ENCODE data around the gene PARP12. TPM values are rescaled to one million over a fixed set of nuclear protein-coding genes. Genes with fewer than 3 reads are reported as not detected.

PARP12 gene
- total and polyA plus RNA-seq, 2 of the 13 experiments (the other 11 are each of a cell fraction or from before 2014, with no cell fraction given), result 15.5 to 35.2 TPM

GRCh38 chr7:139991269-139991666, 71.5 kb downstream of the PARP12 start (continued):
- TF ChIP-seq RXRA (CRISPR knock-in tag; IDR thresholded peaks at IDR 0.05) (peak; percentile 62; the same call in 1 of the 2 replicates), ATF3 (CRISPR knock-in tag; IDR thresholded peaks at IDR 0.05) (peak; percentile 78; the same call in 1 of the 2 replicates), RARA (CRISPR knock-in tag; IDR thresholded peaks at IDR 0.05) (peak; percentile 83), ESRRA (CRISPR knock-in tag; IDR thresholded peaks at IDR 0.05; ENCODE audit: low read depth) (peak; percentile 75), THAP9 (CRISPR knock-in tag; IDR thresholded peaks at IDR 0.05; ENCODE audit: borderline replicate concordance) (peak; percentile 44; the same call in 1 of the 2 replicates), EP300 (IDR thresholded peaks at IDR 0.05; ENCODE audit: low read depth in 2 of 2, low read length in 2 of 2) (0 out of 4 replicates have a peak, but pooled peaks of 1 of the 2 experiments have one; percentile 27), EP300 (CRISPR knock-in tag; IDR thresholded peaks at IDR 0.05; ENCODE audit: borderline replicate concordance) (no peak), SOX5 (CRISPR knock-in tag; IDR thresholded peaks at IDR 0.05; ENCODE audit: borderline replicate concordance) (peak; percentile 89), JUN (CRISPR knock-in tag; IDR thresholded peaks at IDR 0.05) (peak; percentile 62; the same call in 1 of the 2 replicates), SOX6 (IDR thresholded peaks at IDR 0.05) (no peak), SOX6 (CRISPR knock-in tag; IDR thresholded peaks at IDR 0.05) (peak; percentile 57), BHLHE40 (IDR thresholded peaks at IDR 0.05; ENCODE audit: low read length) (peak; percentile 48; the same call in 1 of the 2 replicates), ARID5B (CRISPR knock-in tag; IDR thresholded peaks at IDR 0.05) (peak; percentile 37), ZNF607 (CRISPR knock-in tag; IDR thresholded peaks at IDR 0.05; ENCODE audit: borderline replicate concordance) (no peak), KAT2B (IDR thresholded peaks at IDR 0.05; ENCODE audit: borderline replicate concordance, low read depth, low read length) (peak; percentile 3; the same call in 1 of the 2 replicates), SRF (IDR thresholded peaks at IDR 0.05; ENCODE audit: low read depth, low read length) (no peak), SUZ12 (IDR thresholded peaks at IDR 0.05; ENCODE audit: low read depth, low read length) (no peak), ZMAT5 (CRISPR knock-in tag; IDR thresholded peaks at IDR 0.05; ENCODE audit: borderline replicate concordance, low read depth) (no peak), KDM2A (CRISPR knock-in tag; IDR thresholded peaks at IDR 0.05; ENCODE audit: borderline replicate concordance, low read depth) (no peak), ELF3 (CRISPR knock-in tag; IDR thresholded peaks at IDR 0.05) (0 out of 2 replicates have a peak, but pooled peaks have one; percentile 14)
